ENCODE results near the gene STX8.
A peak's percentile ranks its signal among the peaks of the same experiment; 100 is the strongest.

The STX8 gene

DNA sequence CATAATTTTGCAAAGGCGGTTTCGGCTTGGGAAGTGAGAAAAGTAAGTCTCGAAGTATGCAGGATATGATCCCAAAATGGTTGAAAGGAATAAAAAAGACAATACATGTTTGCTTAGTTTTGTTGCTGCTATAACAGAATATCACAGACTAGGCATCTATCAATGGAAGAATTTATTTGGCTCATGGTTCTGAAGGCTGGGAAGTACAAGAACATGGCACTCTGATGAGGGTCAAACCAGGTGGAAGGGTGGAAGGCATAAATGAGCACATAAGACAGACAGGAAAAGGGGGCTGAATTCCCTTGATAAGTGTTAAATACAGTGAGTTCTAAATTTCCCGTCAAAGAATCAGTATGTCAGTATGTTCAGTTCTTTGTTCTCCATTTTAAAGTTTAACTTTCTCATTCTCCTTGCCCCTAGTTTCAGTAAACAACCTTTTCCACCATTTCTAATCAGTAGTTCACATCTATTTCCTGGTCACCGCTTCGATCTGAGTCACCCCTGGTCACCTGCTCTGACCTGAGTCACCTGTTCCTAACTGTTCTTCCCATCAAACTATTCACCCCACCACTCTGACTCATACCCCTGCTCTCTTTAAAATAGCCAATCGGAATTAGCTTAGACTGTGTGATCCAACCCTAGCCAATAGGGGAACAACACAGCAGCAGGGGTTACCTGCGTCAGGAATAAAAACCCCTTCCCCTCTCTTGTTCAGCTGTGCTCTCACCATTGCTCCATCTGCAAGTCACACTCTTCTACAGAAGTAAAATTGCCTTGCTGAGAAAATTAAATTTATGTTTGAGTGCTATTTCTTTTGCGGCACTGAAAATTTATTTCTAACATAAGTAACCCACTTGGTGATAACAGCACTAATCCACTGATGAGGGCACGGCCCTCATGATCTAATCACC is 240.8 kb downstream of the STX8 start:
- no peak for DNase-seq

DNA sequence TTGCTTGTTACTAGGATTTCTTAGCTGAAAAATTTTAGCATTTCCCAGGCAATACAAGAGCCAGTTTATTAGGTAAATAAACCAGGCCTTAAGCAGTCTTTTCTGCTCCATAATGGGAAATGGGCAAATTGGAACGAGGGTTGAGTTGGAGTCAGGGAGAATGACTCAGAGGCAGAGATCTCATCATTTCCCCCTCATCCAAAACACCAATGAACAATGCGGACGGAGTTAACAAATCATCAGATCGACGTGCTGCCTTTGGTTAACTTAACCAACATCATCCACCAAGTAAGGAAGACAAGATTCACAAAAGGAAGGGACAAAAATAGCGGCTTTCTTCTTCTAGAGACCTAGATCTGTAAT is 243.5 kb downstream of the STX8 start:
- DNase-seq: no peak

DNA sequence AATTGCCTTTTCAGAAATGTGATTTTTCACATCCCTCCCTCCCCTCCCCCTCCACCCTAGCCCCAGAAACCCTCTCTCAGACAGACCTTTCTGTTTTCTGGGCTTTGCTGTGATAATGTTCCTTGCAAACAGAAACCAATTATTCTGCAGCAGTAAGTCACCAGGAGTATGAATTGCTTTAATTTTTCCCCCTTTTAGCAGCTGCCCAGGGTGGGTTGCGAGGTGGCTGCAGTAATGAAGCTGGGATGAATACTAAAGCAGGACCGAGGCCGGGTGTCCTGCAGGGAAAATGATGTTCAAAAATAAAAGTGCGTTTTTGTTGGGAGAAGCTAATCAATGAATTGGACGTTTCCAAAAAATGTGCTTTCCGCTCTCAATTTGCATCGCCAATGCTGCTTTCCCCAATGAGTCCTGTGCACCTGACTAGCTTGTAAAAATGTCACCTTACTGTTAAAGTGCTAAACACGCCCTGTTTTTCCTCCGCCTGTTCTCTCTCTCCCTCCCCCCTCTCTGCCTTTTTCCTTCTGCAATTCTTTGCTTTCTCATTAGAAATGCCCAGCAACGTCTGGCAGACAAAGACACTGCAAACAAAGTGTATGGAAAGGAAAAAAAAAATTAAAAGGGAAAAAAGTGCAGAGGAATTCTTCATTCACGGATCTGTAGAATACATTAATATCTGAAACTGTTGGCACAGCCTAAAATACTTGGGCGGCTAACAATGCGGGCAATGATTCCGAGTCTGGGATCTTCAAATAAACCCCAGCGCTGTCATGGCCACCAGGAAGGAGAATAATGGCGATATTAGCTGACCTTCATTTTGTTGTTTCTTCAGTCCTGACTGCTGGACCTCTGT is 244.1 kb downstream of the STX8 start:
- DNase-seq: no peak

DNA sequence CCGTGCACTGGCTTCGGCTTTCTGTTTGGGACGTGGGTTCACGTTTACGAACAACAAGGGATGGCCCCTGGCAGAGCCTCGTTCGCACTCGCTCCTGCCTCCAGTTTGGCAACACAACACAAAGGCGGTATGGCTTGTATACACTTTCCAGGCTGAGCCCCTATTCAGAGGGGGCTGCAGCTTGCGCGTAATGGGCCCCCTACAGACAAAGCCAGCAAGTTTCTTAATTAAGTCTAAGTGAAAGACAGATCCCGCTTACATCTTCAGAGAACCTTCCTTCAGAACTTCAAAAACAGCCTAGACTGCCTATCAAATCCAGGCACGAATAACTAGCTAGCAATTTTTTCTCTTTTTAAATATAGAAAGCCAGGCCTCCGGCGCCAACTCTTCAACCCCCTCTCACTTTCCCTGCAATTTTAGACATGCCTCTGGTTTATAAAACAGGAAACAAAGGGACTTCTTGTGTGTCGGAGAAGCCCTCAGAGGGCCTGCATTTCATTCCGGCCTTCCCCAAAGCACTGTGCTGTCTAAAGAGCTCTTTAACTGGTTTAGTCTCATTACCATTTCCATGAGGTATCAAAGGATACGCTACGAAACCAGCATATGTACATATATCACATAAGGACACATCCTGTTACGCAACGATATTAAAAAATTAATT is 244.9 kb downstream of the STX8 start:
- no peak for DNase-seq

DNA sequence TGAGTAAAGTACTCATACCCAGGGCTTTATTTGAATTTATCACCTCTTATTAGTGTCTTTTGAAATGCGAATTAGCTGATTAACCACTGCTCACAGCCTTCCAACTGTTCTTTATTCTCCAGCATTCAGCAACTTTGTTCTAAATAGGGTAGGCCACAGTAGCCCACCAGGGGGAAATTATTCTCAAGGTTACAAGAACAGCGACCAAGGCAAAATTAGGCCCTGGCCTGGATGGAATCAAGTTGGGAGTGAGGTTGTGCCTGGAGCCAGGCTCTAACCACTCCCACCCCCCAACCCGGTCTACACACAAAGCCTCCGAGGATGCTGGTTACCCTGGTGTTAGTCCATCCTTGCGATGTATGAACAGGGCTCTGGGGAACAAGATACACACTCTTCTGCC is 245.5 kb downstream of the STX8 start:
- no peak for DNase-seq

DNA sequence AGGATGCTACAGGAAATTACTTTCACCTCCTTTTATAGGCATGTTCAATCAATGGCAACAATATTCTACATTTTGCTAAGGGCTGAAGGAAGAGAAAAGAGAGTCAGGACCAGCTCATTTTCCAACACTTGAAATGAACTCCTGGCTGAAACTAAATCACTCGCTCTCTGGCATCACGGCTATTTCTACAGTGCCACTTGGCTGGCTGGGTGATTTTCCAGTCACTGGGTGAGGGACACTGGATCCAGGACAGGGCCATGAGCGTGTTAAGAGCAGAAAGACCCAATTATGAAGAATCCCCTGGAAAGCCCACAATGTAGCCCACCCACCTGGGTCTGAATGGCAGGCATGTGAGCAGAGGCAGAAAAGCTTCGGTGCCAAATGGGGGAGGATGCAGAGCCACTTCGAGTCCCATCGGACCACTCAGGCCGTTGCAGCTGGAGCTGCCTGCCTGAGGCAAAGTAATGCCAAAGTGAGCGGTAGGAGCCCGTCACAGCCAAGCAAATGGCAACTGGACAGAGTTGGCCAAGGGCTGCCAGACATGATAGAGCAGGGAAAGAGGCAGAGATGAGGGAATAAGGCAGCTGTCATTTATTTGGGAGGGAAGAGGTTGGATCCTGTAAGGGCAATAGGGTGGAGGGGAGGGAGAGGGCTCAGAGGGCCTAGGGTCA is 246.2 kb downstream of the STX8 start:
- no peak for DNase-seq

DNA sequence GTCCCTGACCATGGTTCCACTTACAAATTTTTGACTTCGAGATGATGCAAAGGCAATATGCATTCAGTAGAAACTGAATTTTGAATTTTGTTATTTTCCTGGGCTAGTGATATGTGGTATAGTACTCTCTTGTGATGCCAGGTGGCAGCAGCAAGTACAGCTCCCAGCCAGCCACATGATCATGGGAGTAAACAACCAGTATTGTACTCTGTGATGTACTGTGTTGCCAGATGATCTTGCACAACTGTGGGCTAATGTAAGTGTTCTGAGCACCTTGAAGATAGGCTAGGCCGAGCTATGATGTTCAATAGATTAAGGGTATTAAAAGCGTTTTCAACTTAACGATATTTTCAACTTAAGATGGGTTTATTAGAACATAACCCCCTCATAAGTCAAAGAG is 250.8 kb downstream of the STX8 start:
- DNase-seq: no peak

DNA sequence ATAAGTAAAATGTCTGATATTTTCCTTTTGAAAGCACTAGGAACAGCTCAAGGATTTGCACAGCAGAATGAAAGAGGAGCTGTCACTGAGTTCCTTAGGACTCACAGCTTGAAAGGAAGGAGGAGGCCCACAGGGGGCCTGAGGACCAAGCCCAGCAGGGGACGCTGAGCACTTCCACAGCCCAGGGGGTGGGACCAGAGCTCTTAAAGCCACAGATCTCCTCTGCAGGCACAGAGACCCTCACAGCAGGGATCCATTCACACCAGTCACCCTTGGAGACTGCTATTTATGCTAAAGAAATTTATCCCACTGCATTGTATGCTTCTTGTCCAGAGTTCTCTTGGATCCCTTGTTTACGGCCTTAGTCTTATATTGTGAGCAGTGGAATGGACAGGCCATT is 253.3 kb downstream of the STX8 start:
- no peak for DNase-seq

DNA sequence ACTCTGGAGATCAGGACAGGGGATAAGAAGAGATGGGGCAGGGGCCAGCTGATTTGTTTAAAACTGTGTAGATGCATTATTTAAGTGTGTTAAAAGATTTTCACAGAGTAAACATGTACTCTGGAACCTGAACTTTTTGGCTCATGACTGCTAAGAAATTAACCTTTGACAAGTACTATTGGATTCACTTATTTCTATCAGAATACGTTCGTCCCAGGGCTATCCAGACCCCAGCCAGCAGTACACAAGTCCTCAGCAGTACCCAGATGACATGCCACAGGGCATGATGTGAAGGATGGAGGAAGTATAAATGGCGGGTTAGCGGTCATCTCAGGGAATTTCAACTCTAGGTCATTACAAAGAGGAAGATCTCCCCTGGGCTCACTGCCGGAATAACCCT is 253.7 kb downstream of the STX8 start:
- DNase-seq: no peak

DNA sequence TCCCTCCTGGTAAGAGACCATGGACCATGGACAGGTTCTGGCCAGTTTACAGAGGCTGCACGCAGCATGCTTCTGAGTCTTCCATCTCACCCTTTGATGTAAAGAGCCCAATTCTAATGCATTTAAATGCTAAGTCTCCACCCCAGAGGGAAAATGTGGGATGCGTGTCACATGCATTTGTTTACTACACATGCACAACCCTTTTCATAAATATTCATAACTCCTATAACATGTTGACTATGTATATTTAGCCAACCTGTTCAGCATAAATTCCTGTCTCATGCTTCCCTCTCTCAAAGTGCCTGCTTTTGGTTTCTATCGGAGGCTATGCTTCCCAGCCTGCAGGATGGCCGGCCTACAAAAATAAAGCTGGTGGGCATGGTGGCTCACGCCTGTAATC is 260.3 kb downstream of the STX8 start:
- no peak for DNase-seq

DNA sequence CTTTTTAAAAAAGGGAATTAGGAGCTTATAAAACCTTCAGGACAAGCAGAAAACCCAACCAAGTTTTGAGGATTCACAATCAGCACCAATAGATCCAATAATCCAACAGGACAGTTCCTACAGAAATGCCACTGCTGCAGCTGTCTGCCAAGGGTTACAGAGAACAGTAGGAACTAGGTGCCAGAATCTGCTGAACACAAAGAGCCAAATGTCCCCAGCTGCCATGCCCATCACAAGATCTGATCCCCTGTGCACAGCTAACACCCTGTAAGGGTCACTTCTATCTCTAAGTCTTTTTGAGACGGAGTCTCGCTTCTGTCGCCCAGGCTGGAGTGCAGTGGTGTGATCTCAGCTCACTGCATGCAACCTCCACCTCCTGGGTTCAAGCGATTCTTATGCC is 262.3 kb downstream of the STX8 start:
- DNase-seq: no peak

DNA sequence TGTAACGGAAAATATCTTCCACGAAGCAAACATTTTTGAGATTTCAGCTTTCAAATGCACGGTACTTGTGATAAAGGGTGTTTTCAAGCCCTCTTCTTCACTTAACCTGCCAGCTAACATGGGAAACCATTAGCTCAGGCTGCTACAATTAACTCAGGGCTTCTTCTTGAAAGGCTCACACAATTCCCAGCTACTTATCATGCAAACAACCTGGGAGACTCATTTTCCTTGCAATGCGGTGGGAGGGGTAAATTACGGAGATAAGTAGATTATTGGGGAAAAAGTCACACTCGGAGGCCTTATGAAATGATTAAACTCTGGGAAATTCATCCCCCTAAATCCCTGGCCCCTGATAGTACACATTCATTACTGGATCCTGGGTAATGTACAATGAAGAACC is 266.4 kb downstream of the STX8 start:
- no peak for DNase-seq

DNA sequence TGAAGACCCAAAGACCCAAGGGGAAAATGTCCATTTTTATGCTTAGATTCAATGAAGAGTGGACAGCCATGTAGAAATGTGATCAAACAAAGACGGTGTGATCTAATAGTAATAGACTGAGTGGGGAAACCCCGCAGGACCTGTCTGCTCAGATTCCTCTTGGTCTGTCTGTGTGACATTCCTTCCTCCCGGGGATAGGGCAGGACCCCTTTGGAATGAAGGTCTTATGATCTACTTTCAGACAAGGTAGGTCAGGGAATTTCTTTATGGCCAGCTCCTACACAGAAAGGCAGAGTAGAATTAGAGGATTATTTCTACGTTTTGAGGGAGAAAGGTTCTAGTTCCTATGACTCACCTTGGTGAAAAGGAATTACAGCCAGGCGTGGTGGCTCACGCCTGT is 267.6 kb downstream of the STX8 start:
- no peak for DNase-seq

DNA sequence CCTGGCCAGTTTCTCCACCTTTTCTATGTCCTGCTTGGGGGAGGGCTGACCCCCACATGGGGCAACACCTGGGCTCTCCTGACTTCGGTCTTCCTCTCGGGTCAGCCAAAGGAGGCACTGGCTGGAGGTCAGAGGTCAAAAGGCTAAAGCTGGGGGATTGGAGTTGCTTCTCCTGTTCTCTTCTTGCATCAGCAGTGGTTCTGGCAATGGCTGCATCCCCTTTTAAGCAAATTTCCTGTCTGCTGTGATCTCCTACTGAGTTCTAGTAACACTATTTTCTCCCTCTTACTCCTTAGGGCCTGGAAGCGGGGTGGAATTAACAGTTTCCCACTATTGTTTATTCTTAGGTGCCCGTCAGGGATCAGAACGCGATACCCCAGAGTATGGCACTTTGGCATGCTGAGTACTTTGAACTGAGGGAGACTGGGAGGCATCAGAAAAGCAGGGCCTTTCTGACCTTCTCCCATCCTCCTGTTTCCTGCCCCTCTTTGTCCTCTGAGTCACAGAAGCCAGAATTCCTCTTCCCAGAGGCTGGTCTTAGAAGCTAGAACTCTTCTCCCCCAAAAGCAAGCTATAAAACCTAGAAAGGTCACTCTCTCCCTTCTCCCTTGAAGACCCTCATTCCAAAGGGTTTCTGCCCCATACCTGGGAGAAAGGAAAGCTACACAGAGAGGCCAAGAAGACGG is 268.2 kb downstream of the STX8 start:
- DNase-seq: no peak

DNA sequence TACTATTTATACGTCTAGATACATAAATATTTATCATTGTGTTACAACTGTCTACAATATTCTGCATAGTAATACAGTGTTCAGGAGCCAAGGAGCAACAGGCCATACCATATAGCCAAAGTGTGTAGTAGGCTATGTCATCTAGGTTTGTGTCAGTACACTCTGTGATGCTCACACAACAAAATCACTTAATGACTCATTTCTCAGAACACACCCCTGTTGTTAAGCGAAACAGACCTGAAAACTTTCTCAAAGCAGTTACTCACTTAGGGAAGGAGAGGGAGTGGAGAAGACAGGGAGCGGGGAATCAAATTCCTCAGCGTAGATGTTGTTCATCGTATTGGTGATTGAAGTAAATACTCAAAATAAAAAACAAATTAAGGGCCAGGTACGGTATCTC is 269.5 kb downstream of the STX8 start:
- no peak for DNase-seq

DNA sequence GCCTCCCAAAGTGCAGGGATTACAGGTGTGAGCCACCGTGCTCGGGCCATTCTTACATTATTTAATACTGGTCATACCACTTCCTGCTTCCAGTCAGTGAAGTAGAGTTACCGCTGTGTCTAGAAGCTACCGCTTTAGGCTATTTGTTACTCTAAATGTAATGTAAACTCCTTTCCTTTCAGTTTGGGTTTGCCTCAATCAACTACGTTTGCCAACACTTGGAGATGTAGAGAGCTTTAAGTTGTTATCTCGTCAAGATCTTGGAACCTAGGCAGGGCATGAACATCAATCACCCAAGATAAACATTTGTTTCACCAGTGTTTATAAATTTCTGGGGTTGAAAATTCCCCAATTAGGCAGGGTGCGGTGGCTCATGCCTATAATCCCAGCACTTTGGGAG is 275.9 kb downstream of the STX8 start:
- DNase-seq: no peak

DNA sequence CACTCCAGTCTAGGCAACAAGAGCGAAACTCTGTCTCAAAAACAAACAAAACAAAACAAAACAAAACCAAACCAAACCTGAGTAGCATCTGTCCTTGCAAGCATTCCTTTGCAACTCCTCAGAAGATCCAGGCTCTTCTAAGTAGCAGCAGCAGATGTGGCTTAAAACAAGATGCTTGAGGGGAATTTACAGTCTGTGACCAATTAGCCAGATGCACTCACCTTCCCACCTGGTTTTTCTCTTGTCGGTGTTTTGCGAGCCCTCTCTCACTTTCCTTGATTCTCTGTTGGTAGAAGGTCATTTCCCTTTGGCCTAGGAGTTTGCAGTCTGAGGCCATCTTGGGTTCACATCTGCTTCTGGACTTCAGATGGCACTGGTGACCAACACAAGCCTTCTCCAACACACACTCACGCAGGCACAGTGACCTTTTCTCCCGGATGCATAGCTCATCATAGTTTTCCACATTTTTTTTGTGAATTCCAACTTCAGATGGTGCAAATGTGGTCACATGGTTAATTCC is 276.8 kb downstream of the STX8 start:
- no peak for DNase-seq

DNA sequence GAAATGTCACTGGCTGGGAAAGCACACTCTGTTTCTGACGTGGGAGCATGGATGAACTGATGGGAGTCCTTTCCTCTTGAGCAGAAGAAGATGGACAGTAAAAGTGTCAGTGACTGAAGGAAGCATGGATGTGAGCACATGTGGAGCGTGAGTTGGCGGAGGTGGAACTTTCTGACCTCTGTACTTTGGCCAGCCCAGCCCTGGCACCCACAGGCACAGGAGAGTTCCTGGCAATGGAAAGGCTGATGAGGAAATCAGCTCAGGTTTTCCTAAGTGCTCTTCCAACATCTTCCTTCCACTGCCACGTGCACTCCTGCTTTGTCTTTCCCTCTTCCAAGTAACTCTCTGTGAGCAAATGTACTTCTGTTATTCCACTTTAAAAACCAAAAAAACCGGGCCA is 277.5 kb downstream of the STX8 start:
- no peak for DNase-seq

DNA sequence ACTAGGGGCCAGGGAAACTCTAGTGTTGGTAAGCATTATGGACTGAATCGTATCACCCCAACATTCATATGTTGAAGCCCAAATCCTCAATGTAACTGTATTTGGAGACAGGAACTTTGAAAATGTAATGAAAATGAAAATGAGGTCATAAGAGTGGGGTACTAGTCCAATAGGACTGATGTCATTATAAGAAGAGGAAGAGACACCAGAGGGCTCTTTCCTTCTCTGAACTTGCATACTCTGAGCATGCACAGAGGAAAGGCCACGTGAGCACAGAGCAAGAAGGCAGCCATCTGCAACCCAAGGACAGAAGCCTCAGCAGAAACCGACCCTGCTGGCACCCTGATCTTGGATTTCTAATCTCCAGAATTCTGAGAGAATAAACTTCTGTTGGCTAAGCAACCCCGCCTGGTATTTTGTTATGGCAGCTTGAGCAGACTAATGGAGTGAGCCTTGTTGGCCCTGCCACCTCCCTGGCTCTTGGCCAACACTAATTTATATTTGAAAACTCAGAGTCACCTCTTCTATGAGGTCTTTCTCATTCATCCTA is 280.9 kb downstream of the STX8 start:
- peak in 1 of 2 donors; percentile 51 for DNase-seq

DNA sequence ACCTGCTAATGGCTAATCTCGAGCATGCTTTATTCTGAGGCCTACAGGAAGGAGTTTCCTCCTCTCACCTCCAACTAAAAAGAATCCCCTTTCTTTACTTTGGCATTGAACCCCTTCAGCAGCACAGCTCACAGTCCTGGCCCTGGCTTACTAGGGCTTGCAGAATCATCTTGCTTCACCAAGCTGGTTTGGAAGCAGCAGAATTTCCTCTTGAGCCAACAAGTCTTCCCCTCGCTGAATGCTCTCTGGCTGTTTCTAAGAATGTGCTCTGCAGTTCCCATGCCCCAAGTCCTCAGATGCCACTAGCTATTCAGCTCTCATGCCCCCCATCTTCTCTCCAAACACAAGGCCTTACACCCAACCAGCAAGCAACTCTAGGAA is 283.1 kb downstream of the STX8 start:
- no peak for DNase-seq

DNA sequence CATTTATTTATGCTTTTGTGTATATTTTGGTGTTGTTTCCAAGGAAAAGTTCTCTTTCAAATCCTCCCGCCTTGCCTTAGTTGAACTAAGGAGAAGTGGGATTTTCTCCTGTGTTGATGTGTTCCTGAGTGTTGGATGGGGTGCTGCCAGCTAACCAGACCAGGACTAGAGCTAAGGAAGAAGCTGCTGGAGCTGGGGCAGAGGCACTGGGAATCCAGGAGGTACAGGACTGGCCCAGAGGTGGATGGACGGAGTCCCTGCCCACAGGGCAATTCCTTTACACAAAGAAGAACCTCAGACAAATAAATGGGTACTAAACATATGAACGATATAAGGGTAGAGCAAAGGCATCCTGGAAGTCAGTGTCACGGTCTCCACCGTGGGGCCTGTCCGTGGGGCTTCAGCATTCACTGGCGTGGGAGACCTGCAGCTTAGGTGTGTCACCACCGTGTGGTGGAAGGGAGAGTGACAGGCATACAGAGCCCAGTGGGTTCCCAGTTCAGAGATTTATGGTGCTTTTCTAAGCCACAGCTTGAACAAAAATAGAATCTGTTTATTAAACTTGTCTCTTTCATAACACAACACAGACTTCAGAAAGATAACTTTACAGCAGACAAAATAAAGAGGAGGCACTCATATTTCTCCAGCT is 283.6 kb downstream of the STX8 start:
- DNase-seq: peak in 1 of 2 donors; percentile 10
